ENCODE measurements around the gene KAZN.

KAZN gene

GRCh38 chr1:14993414-14993813 is 394.9 kb downstream of the KAZN start:
- no peak for DNase-seq

GRCh38 chr1:14994148-14994547 is 395.7 kb downstream of the KAZN start:
- DNase-seq, result no peak

GRCh38 chr1:14994841-14995437 is 396.5 kb downstream of the KAZN start:
- DNase-seq, result no peak

- DNase-seq, result no peak
These were observed 397.9 kb downstream of the KAZN start for GRCh38 chr1:14996133-14997050.

GRCh38 chr1:14997646-14998276 is 399.3 kb downstream of the KAZN start:
- DNase-seq, result no peak

- no peak for DNase-seq
These were observed 401.0 kb downstream of the KAZN start for GRCh38 chr1:14999441-14999840.

- DNase-seq, result no peak
These were observed 401.5 kb downstream of the KAZN start for GRCh38 chr1:15000030-15000429.

GRCh38 chr1:15000671-15001070 is 402.2 kb downstream of the KAZN start:
- no peak for DNase-seq

GRCh38 chr1:15001317-15001915 is 402.9 kb downstream of the KAZN start:
- no peak for DNase-seq

GRCh38 chr1:15002325-15002724 is 403.8 kb downstream of the KAZN start:
- no peak for DNase-seq

GRCh38 chr1:15004396-15004795 is 405.9 kb downstream of the KAZN start:
- DNase-seq, result no peak

- no peak for DNase-seq
These were observed 406.6 kb downstream of the KAZN start for GRCh38 chr1:15005116-15005515.

GRCh38 chr1:15007368-15007767 is 408.9 kb downstream of the KAZN start:
- no peak for DNase-seq

GRCh38 chr1:15007842-15008241 is 409.4 kb downstream of the KAZN start:
- DNase-seq, result no peak

GRCh38 chr1:15008783-15009729 is 410.6 kb downstream of the KAZN start:
- DNase-seq, result no peak

GRCh38 chr1:15011160-15011559 is 412.7 kb downstream of the KAZN start:
- no peak for DNase-seq

GRCh38 chr1:15011661-15012060 is 413.2 kb downstream of the KAZN start:
- no peak for DNase-seq

- DNase-seq, result no peak
These were observed 414.3 kb downstream of the KAZN start for GRCh38 chr1:15012822-15013221.

GRCh38 chr1:15013767-15014166 is 415.3 kb downstream of the KAZN start:
- no peak for DNase-seq

GRCh38 chr1:15014516-15014915 is 416.0 kb downstream of the KAZN start:
- DNase-seq, result no peak

GRCh38 chr1:15016001-15016400 is 417.5 kb downstream of the KAZN start:
- DNase-seq, result no peak

- no peak for DNase-seq
These were observed 418.0 kb downstream of the KAZN start for GRCh38 chr1:15016526-15016925.

Measured in T-helper 2 cell (primary cell).